Gastroesophageal sphincter (tissue), 4 donors: ENCODE results near the gene GRPEL1. TPM values are rescaled to one million over a fixed set of nuclear protein-coding genes. Genes with fewer than 3 reads are reported as not detected.

Source experiments
- ATAC-seq: fragments of 150-250 bp; one replicate; pipeline ENCODE4 v1.9.1; 2016; ENCODE audit warnings: mild to moderate bottlenecking, moderate library complexity
- H3K27ac ChIP-seq, 4 donors: fragments of 200-600 bp; sonication (generic) in 3 of 4; 1 replicate in 3 of 4; 2 replicates in 1 of 4; pipeline ENCODE4 v1.5.1; 2016 to 2019
- H3K27me3 ChIP-seq: fragments of 200-600 bp; sonication (generic); one replicate; pipeline ENCODE4 v1.5.1; 2019
- H3K36me3 ChIP-seq, 2 donors: fragments of 200-600 bp; sonication (generic); one replicate each; pipeline ENCODE4 v1.5.1; 2019; ENCODE audit warnings: control low read depth in 1 of 2
- H3K4me1 ChIP-seq, 3 donors: fragments of 200-600 bp; sonication (generic); 1 replicate in 2 of 3; 2 replicates in 1 of 3; pipeline ENCODE4 v1.5.1; 2016 to 2019; ENCODE audit warnings: control low read depth in 2 of 3
- H3K4me3 ChIP-seq, 2 donors: fragments of 200-600 bp; sonication (generic); one replicate each; pipeline ENCODE4 v1.5.1; 2019; ENCODE audit warnings: mild to moderate bottlenecking in 1 of 2, moderate library complexity in 1 of 2
- H3K9me3 ChIP-seq, 3 donors: fragments of 200-600 bp; sonication (generic); one replicate each; pipeline ENCODE4 v1.5.1; 2017 to 2019; ENCODE audit warnings: control low read depth in 2 of 3
- CTCF ChIP-seq, 4 experiments: fragments of 200-600 bp in 2 of 4; fragments of 450-650 bp in 2 of 4; sonication (generic) in 1 of 4; IDR thresholded peaks; one replicate each; pipeline ENCODE4 v1.5.1; 2017 to 2019; ENCODE audit warnings: antibody characterized with exemption in 4 of 4, mild to moderate bottlenecking in 2 of 4, moderate library complexity in 2 of 4
- EP300 ChIP-seq: sonication (generic); formaldehyde crosslinking; IDR thresholded peaks from one replicate; pipeline ENCODE4 v1.6.1; 2017; ENCODE audit warnings: antibody characterized with exemption, mild to moderate bottlenecking
- POLR2A ChIP-seq, 2 donors: fragments of 450-650 bp; IDR thresholded peaks; one replicate each; pipeline ENCODE4 v1.6.1; 2017; ENCODE audit warnings: antibody characterized with exemption in 2 of 2, mild to moderate bottlenecking in 2 of 2, moderate library complexity in 1 of 2
- POLR2AphosphoS5 ChIP-seq: sonication (generic); formaldehyde crosslinking; IDR thresholded peaks from one replicate; pipeline ENCODE4 v1.6.1; 2017; ENCODE audit warnings: antibody characterized with exemption
- WGBS, 2 donors: methylation state at CpG; one replicate each; pipeline ENCODE4 v1.1.5; 2018; ENCODE audit warnings: low coverage in 1 of 2; 5-methylcytosine and 5-hydroxymethylcytosine counted together
- total RNA-seq, 4 donors: library from RNA; depleted of rRNA; stranded (reverse); fragments of >200 nt; gene quantifications; one replicate each; pipeline ENCODE4 v1.1.0, GENCODE V29; 2016

GRPEL1 gene
- total RNA-seq, 4 donors from 2014 or later, result 14.0 to 32.8 (median 23.9) TPM

- Histone ChIP-seq H3K9me3 (no peaks in the 10 kb centered on the region), H3K27ac (no peak overlapping the region), H3K36me3 (peaks cover 0 to 93% of the 10 kb centered on the region in 2 donors), H3K27me3 (no peaks in the 10 kb centered on the region), H3K4me1 (no peaks in the 10 kb centered on the region), H3K4me3 (no peak overlapping the region)
- TF ChIP-seq CTCF (IDR thresholded peaks at IDR 0.05) (no peak), POLR2A (IDR thresholded peaks at IDR 0.05) (no peak), EP300 (no peak), POLR2AphosphoS5 (no peak)
- ATAC-seq, result no peak
- WGBS, 2 donors, result 80% methylated on average over 1 to 2 of the region's 16 CpGs
These were observed 44.4 kb downstream of the GRPEL1 start for GRCh38 chr4:7023486-7023885.

GRCh38 chr4:7021930-7022664, 45.8 kb downstream of the GRPEL1 start:
- ATAC-seq, result no peak
- WGBS, 2 donors, result 77 to 97% methylated on average over 5 to 8 of the region's 13 CpGs
- Histone ChIP-seq H3K36me3 (peaks cover 0 to 93% of the 10 kb centered on the region in 2 donors), H3K4me3 (no peak overlapping the region), H3K27ac (no peak overlapping the region), H3K9me3 (no peaks in the 10 kb centered on the region), H3K27me3 (no peaks in the 10 kb centered on the region), H3K4me1 (no peaks in the 10 kb centered on the region)
- TF ChIP-seq POLR2AphosphoS5 (no peak), EP300 (no peak), CTCF (IDR thresholded peaks at IDR 0.05) (no peak), POLR2A (IDR thresholded peaks at IDR 0.05) (no peak)

- no peak for ATAC-seq
- WGBS, 2 donors, result 69 to 74% methylated on average over 4 to 5 of the region's 5 CpGs
- Histone ChIP-seq H3K4me1 (no peaks in the 10 kb centered on the region), H3K36me3 (peaks cover 0 to 93% of the 10 kb centered on the region in 2 donors), H3K27me3 (no peaks in the 10 kb centered on the region), H3K9me3 (no peaks in the 10 kb centered on the region), H3K4me3 (no peak overlapping the region), H3K27ac (no peak overlapping the region)
- TF ChIP-seq POLR2A (IDR thresholded peaks at IDR 0.05) (no peak), EP300 (no peak), CTCF (IDR thresholded peaks at IDR 0.05) (no peak)
These were observed 46.5 kb downstream of the GRPEL1 start for GRCh38 chr4:7021355-7021754.

GRCh38 chr4:7020856-7021255, 47.0 kb downstream of the GRPEL1 start:
- H3K36me3 ChIP-seq, result peaks cover 0 to 93% of the 10 kb centered on the region in 2 donors
- 92 to 100% methylated on average over 3 to 8 of the region's 11 CpGs for WGBS, 2 donors
- TF ChIP-seq CTCF (IDR thresholded peaks at IDR 0.05) (no peak), POLR2A (IDR thresholded peaks at IDR 0.05) (no peak), POLR2AphosphoS5 (no peak), EP300 (no peak)

GRCh38 chr4:7020290-7020689, 47.6 kb downstream of the GRPEL1 start:
- H3K36me3 ChIP-seq, result peaks cover 0 to 93% of the 10 kb centered on the region in 2 donors
- H3K4me3 ChIP-seq, result no peak overlapping the region
- H3K27me3 ChIP-seq, result no peaks in the 10 kb centered on the region
- TF ChIP-seq CTCF (IDR thresholded peaks at IDR 0.05) (no peak), POLR2A (IDR thresholded peaks at IDR 0.05) (no peak), EP300 (no peak), POLR2AphosphoS5 (no peak)
- WGBS, 2 donors, result 83% methylated on average over 1 of the region's 2 CpGs; no CpG with 5 or more reads in 1 of the 2 donors
- H3K9me3 ChIP-seq, result no peaks in the 10 kb centered on the region
- no peaks in the 10 kb centered on the region for H3K4me1 ChIP-seq
- no peak overlapping the region for H3K27ac ChIP-seq
- no peak for ATAC-seq

More at GRCh38 chr4:7020856-7021255, 47.0 kb downstream of the GRPEL1 start:
- H3K4me3 ChIP-seq, result no peak overlapping the region
- no peaks in the 10 kb centered on the region for H3K27me3 ChIP-seq
- H3K27ac ChIP-seq, result no peak overlapping the region
- ATAC-seq, result no peak
- H3K9me3 ChIP-seq, result no peaks in the 10 kb centered on the region
- H3K4me1 ChIP-seq, result no peaks in the 10 kb centered on the region
